Measurements from ENCODE around the gene SFXN5.

The SFXN5 gene

GRCh38 chr2:72961853-72962468 lies 109.6 kb downstream of the SFXN5 start:
- Histone ChIP-seq H2AFZ (ENCODE audit: low read length) (no peak overlapping the region), H4K20me1 (ENCODE audit: insufficient read depth, low read length) (no peaks in the 10 kb centered on the region), H3K4me3 (ENCODE audit: low read depth, low read length, poor library complexity, severe bottlenecking) (no peak overlapping the region), H3K9me3 (ENCODE audit: low read length) (no peaks in the 10 kb centered on the region), H3K9ac (ENCODE audit: low read length) (no peak overlapping the region), H3K9me2 (ENCODE audit: low read depth, low read length) (no peaks in the 10 kb centered on the region), H3K36me3 (ENCODE audit: insufficient read depth, low read length) (no peaks in the 10 kb centered on the region), H3K27ac (ENCODE audit: low read depth, low read length, poor library complexity, severe bottlenecking) (no peak overlapping the region), H3K79me2 (ENCODE audit: insufficient read depth, low read length) (no peaks in the 10 kb centered on the region), H3K4me2 (ENCODE audit: low read length) (no peak overlapping the region), H3K4me1 (ENCODE audit: insufficient read depth, low read length, severe bottlenecking) (no peaks in the 10 kb centered on the region), H3F3A (ENCODE audit: insufficient read depth, low read length) (no peaks in the 10 kb centered on the region), H3K27me3 (ENCODE audit: insufficient read depth, low read length) (0 out of 2 replicates have a peak, but pooled peaks cover 4% of the 10 kb centered on the region)
- TF ChIP-seq CTCF (IDR thresholded peaks at IDR 0.05; ENCODE audit: low read length) (no peak), EZH2 (IDR thresholded peaks at IDR 0.05; ENCODE audit: borderline replicate concordance, low read length) (no peak)

- H3K9me3 ChIP-seq (ENCODE audit: low read length), result no peaks in the 10 kb centered on the region
- H3K9me2 ChIP-seq (ENCODE audit: low read depth, low read length), result no peaks in the 10 kb centered on the region
- no peak overlapping the region for H2AFZ ChIP-seq (ENCODE audit: low read length)
- no peaks in the 10 kb centered on the region for H3K4me1 ChIP-seq (ENCODE audit: insufficient read depth, low read length, severe bottlenecking)
- no peaks in the 10 kb centered on the region for H3F3A ChIP-seq (ENCODE audit: insufficient read depth, low read length)
- no peak overlapping the region for H3K4me3 ChIP-seq (ENCODE audit: low read depth, low read length, poor library complexity, severe bottlenecking)
- H4K20me1 ChIP-seq (ENCODE audit: insufficient read depth, low read length), result no peaks in the 10 kb centered on the region
- no peak overlapping the region for H3K4me2 ChIP-seq (ENCODE audit: low read length)
- H3K9ac ChIP-seq (ENCODE audit: low read length), result no peak overlapping the region
- H3K79me2 ChIP-seq (ENCODE audit: insufficient read depth, low read length), result no peaks in the 10 kb centered on the region
- 0 out of 2 replicates have a peak, but pooled peaks cover 4% of the 10 kb centered on the region for H3K27me3 ChIP-seq (ENCODE audit: insufficient read depth, low read length)
- H3K36me3 ChIP-seq (ENCODE audit: insufficient read depth, low read length), result no peaks in the 10 kb centered on the region
- no peak overlapping the region for H3K27ac ChIP-seq (ENCODE audit: low read depth, low read length, poor library complexity, severe bottlenecking)
- TF ChIP-seq CTCF (IDR thresholded peaks at IDR 0.05; ENCODE audit: low read length) (no peak), EZH2 (IDR thresholded peaks at IDR 0.05; ENCODE audit: borderline replicate concordance, low read length) (no peak)
These were observed 110.3 kb downstream of the SFXN5 start for GRCh38 chr2:72961036-72961720.

- H3K4me2 ChIP-seq (ENCODE audit: low read length), result no peak overlapping the region
- H3K9me2 ChIP-seq (ENCODE audit: low read depth, low read length), result no peaks in the 10 kb centered on the region
- no peaks in the 10 kb centered on the region for H3K79me2 ChIP-seq (ENCODE audit: insufficient read depth, low read length)
- no peak overlapping the region for H2AFZ ChIP-seq (ENCODE audit: low read length)
- H3K27me3 ChIP-seq (ENCODE audit: insufficient read depth, low read length), result 0 out of 2 replicates have a peak, but pooled peaks cover 4% of the 10 kb centered on the region
- no peak overlapping the region for H3K27ac ChIP-seq (ENCODE audit: low read depth, low read length, poor library complexity, severe bottlenecking)
- no peaks in the 10 kb centered on the region for H3F3A ChIP-seq (ENCODE audit: insufficient read depth, low read length)
- H3K9me3 ChIP-seq (ENCODE audit: low read length), result no peaks in the 10 kb centered on the region
- no peaks in the 10 kb centered on the region for H4K20me1 ChIP-seq (ENCODE audit: insufficient read depth, low read length)
- H3K9ac ChIP-seq (ENCODE audit: low read length), result no peak overlapping the region
- H3K4me1 ChIP-seq (ENCODE audit: insufficient read depth, low read length, severe bottlenecking), result no peaks in the 10 kb centered on the region
- no peak for TF ChIP-seq EZH2 (IDR thresholded peaks at IDR 0.05; ENCODE audit: borderline replicate concordance, low read length)
- TF ChIP-seq CTCF (IDR thresholded peaks at IDR 0.05; ENCODE audit: low read length), result no peak
- no peak overlapping the region for H3K4me3 ChIP-seq (ENCODE audit: low read depth, low read length, poor library complexity, severe bottlenecking)
- H3K36me3 ChIP-seq (ENCODE audit: insufficient read depth, low read length), result no peaks in the 10 kb centered on the region
These were observed 111.2 kb downstream of the SFXN5 start for GRCh38 chr2:72959995-72960981.
